Upper lobe of left lung (tissue), 4 donors: ENCODE measurements around the gene KRTAP10-11.

Experiments used
- EP300 ChIP-seq, 4 donors: sonication (generic); formaldehyde crosslinking; IDR thresholded peaks; one replicate each; pipeline ENCODE4 v1.5.1; 2017; ENCODE audit warnings: antibody characterized with exemption in 4 of 4, control low read depth in 2 of 4
- POLR2A ChIP-seq, 4 donors: fragments of 450-650 bp; IDR thresholded peaks; one replicate each; pipeline ENCODE4 v1.5.1; 2016 to 2017; ENCODE audit warnings: antibody characterized with exemption in 4 of 4, mild to moderate bottlenecking in 2 of 4
- POLR2AphosphoS5 ChIP-seq, 2 donors: sonication (generic); formaldehyde crosslinking; IDR thresholded peaks; one replicate each; pipeline ENCODE4 v1.5.1; 2017; ENCODE audit warnings: antibody characterized with exemption in 2 of 2
- TF ChIP-seq, protein P1 (sequence below), 6 experiments: fragments of 450-650 bp in 4 of 6; fragments of 200-600 bp in 2 of 6; sonication (generic) in 2 of 6; IDR thresholded peaks; one replicate each; pipeline ENCODE4 v1.5.1; 2016 to 2019; ENCODE audit warnings: antibody characterized with exemption in 6 of 6

DNA sequence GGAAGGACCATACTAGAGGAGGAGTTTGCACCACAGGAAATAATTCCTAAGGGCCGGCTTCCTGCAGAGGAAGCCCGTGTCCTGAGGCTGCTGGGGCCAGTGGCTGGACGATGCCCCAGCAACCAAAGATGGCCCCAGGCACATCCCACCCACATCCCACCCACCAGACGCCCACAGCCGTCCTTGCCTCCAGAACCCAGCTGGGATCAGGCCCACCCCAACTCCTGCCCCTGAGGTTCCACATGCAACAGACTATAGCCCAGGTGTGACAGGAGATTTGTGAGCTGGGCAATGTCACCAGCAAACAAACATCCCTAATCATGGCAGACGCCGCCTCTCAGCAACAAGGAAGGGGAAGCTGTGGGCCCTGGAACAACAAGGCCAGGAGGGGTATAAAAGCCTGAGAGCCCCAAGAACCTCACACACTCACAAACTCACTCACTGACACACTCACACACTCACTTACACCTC is 19.5 kb upstream of the KRTAP10-11 start, which contains the start of gene KRTAP10-9:
- TF ChIP-seq, protein P1, sequence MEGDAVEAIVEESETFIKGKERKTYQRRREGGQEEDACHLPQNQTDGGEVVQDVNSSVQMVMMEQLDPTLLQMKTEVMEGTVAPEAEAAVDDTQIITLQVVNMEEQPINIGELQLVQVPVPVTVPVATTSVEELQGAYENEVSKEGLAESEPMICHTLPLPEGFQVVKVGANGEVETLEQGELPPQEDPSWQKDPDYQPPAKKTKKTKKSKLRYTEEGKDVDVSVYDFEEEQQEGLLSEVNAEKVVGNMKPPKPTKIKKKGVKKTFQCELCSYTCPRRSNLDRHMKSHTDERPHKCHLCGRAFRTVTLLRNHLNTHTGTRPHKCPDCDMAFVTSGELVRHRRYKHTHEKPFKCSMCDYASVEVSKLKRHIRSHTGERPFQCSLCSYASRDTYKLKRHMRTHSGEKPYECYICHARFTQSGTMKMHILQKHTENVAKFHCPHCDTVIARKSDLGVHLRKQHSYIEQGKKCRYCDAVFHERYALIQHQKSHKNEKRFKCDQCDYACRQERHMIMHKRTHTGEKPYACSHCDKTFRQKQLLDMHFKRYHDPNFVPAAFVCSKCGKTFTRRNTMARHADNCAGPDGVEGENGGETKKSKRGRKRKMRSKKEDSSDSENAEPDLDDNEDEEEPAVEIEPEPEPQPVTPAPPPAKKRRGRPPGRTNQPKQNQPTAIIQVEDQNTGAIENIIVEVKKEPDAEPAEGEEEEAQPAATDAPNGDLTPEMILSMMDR (IDR thresholded peaks at IDR 0.05) = no peak
- TF ChIP-seq POLR2A (IDR thresholded peaks at IDR 0.05) (no peak), EP300 (IDR thresholded peaks at IDR 0.05) (no peak), POLR2AphosphoS5 (IDR thresholded peaks at IDR 0.05) (no peak)
